HG03342 (cell line): Measurements from ENCODE around the gene STX10.

Source experiments
- ATAC-seq: cut with Tn5 transposase; IDR thresholded peaks from one replicate; pipeline ENCODE4 v1.9.1; 2021; ENCODE audit warnings: mild to moderate bottlenecking, moderate library complexity; ENCODE audit not compliant: unreplicated experiment

Gene STX10

GRCh38 chr19:13101590-13102415 is 48.4 kb downstream of the STX10 start:
- no peak for ATAC-seq

- no peak for ATAC-seq
These were observed 49.2 kb downstream of the STX10 start for GRCh38 chr19:13100841-13101589.

GRCh38 chr19:13100031-13100588 is 50.1 kb downstream of the STX10 start:
- ATAC-seq = no peak

GRCh38 chr19:13099073-13099999 is 50.8 kb downstream of the STX10 start:
- no peak for ATAC-seq

GRCh38 chr19:13098277-13099072 is 51.7 kb downstream of the STX10 start:
- ATAC-seq = no peak

- ATAC-seq = no peak
These were observed 52.5 kb downstream of the STX10 start for GRCh38 chr19:13097463-13098258.

GRCh38 chr19:13097033-13097462 is 53.1 kb downstream of the STX10 start:
- ATAC-seq = no peak

GRCh38 chr19:13095934-13096927 is 53.9 kb downstream of the STX10 start:
- no peak for ATAC-seq

GRCh38 chr19:13095393-13095784 is 54.8 kb downstream of the STX10 start:
- ATAC-seq = no peak

- no peak for ATAC-seq
These were observed 55.3 kb downstream of the STX10 start for GRCh38 chr19:13094771-13095392.

- ATAC-seq = no peak
These were observed 56.1 kb downstream of the STX10 start for GRCh38 chr19:13094106-13094504.
